Fibroblast of pulmonary artery (primary cell): Measurements from ENCODE around the gene ANXA2R.

Experiments used
- DNase-seq: peaks from one replicate; pipeline ENCODE4 v3.0.0-alpha.2; 2010; ENCODE audit warnings: low read depth
- H3K4me3 ChIP-seq: replicated peaks from 2 replicates; pipeline ENCODE4 v1.5.1; 2011; ENCODE audit warnings: low read depth, mild to moderate bottlenecking, control low read depth, low read length, moderate library complexity
- TF ChIP-seq, protein P1 (sequence below): IDR thresholded peaks from 2 replicates; pipeline ENCODE4 v1.5.1; 2011; ENCODE audit warnings: mild to moderate bottlenecking, control low read depth, low read length, inconsistent platforms; ENCODE audit errors: missing control alignments

The ANXA2R gene

GRCh38 chr5:43001748-43002147 lies 38.4 kb downstream of the ANXA2R start:
- TF ChIP-seq, protein P1, sequence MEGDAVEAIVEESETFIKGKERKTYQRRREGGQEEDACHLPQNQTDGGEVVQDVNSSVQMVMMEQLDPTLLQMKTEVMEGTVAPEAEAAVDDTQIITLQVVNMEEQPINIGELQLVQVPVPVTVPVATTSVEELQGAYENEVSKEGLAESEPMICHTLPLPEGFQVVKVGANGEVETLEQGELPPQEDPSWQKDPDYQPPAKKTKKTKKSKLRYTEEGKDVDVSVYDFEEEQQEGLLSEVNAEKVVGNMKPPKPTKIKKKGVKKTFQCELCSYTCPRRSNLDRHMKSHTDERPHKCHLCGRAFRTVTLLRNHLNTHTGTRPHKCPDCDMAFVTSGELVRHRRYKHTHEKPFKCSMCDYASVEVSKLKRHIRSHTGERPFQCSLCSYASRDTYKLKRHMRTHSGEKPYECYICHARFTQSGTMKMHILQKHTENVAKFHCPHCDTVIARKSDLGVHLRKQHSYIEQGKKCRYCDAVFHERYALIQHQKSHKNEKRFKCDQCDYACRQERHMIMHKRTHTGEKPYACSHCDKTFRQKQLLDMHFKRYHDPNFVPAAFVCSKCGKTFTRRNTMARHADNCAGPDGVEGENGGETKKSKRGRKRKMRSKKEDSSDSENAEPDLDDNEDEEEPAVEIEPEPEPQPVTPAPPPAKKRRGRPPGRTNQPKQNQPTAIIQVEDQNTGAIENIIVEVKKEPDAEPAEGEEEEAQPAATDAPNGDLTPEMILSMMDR = no peak
- DNase-seq = no peak
- H3K4me3 ChIP-seq = no peak overlapping the region

- no peak for DNase-seq
- no peak overlapping the region for H3K4me3 ChIP-seq
- TF ChIP-seq, protein P1 = no peak
These were observed 39.2 kb downstream of the ANXA2R start for GRCh38 chr5:43000914-43001313.

DNA sequence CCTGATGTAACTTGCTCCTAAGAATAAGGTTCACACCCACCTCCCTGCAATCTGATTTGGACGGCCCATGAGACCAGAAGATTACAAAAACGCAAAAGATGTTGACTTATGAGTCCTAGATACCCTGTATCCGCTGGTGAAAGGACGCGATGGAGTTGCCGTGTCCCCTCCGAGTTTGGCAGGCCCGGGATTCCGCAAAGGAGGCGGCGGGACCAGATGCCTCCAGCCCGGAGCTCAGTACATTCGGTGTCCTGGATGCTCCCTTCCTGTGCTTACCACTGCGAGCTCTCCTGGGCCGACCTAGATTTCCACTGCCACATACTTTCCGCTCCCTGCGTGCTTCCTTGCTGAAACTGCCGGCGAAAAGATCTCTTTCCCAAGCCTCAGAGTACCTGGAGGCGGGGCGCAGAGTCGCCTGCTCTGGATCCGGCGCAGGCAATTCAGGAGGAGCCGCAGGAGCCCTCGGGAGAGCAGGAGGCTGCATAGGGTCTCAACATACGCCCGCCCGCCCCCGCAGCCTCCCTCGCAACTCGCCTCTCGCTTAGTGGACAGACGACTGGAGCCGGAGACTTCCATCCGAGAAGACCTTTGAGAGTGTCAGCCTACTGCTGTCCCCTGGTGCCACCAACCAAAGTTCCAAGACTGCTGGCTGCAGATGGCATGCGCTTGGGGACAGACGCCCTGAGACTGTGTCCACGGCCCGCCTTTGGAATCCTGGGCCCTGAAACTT lies 39.8 kb downstream of the ANXA2R start:
- peak overlapping the region; percentile 46 for H3K4me3 ChIP-seq
- DNase-seq = peak; percentile 58
- TF ChIP-seq, protein P1 = no peak

DNA sequence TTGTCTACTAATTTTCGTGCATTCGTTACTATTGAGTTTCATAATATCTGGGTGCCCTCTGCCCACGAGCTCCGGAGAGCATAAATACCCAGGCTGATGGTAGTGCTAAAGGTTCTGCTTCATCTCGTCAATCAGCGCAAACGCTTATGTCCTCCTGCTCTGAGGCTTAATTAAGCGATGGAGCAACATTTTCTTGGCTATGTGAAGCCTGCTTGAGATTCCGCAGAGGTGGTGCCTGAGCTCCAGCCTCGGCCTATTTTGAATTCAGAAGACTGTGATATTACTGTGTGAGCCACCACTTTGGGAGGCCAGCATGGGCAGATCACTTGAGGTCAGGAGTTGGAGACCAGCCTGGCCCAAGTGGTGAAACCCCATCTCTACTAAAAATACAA lies 44.8 kb downstream of the ANXA2R start:
- DNase-seq = peak; percentile 46
- TF ChIP-seq, protein P1 = no peak

GRCh38 chr5:42994555-42995359 lies 45.4 kb downstream of the ANXA2R start:
- peak; percentile 95 for DNase-seq
- H3K4me3 ChIP-seq = peak overlapping the region; percentile 80
- TF ChIP-seq, protein P1 = peak; percentile 80

More for the DNA sequence above, 44.8 kb downstream of the ANXA2R start:
- H3K4me3 ChIP-seq = peak overlapping the region; percentile 80

- no peak for DNase-seq
- peak overlapping the region; percentile 80 for H3K4me3 ChIP-seq
- TF ChIP-seq, protein P1 = no peak
These were observed 45.9 kb downstream of the ANXA2R start for GRCh38 chr5:42994246-42994554.
